ENCODE data around the gene ZNF143.

The ZNF143 gene

GRCh38 chr11:9506489-9507276 lies 45.9 kb downstream of the ZNF143 start:
- Histone ChIP-seq H3F3A (ENCODE audit: control insufficient read depth, insufficient read depth) (peaks cover 3% of the 10 kb centered on the region), H3K4me2 (ENCODE audit: low read length) (no peak overlapping the region), H3K4me3 (ENCODE audit: low read length) (no peak overlapping the region), H3K9me3 (ENCODE audit: control insufficient read depth, insufficient read depth, low read length) (no peaks in the 10 kb centered on the region), H3K79me2 (ENCODE audit: control insufficient read depth, low read length) (no peaks in the 10 kb centered on the region), H3K27ac (ENCODE audit: low read depth, low read length) (no peak overlapping the region), H3K9me2 (replicated peaks; ENCODE audit: control insufficient read depth, low read length) (no peaks in the 10 kb centered on the region), H3K4me1 (ENCODE audit: control insufficient read depth, low read length) (peaks cover 12% of the 10 kb centered on the region), H3K27me3 (ENCODE audit: control insufficient read depth, low read length) (no peaks in the 10 kb centered on the region), H3K36me3 (ENCODE audit: control insufficient read depth, low read length) (peaks cover 29% of the 10 kb centered on the region), H4K20me1 (ENCODE audit: control insufficient read depth, insufficient read depth, low read depth, low read length) (no peaks in the 10 kb centered on the region)
- TF ChIP-seq CTCF (IDR thresholded peaks at IDR 0.05; ENCODE audit: low read depth, low read length, poor library complexity, severe bottlenecking) (peak; percentile 96), EZH2phosphoT487 (IDR thresholded peaks at IDR 0.05; ENCODE audit: borderline replicate concordance, low read length) (no peak)

- H3K27ac ChIP-seq (ENCODE audit: low read depth, low read length): no peak overlapping the region
- no peak overlapping the region for H3K4me3 ChIP-seq (ENCODE audit: low read length)
- H4K20me1 ChIP-seq (ENCODE audit: control insufficient read depth, insufficient read depth, low read depth, low read length): no peaks in the 10 kb centered on the region
- no peaks in the 10 kb centered on the region for H3K9me3 ChIP-seq (ENCODE audit: control insufficient read depth, insufficient read depth, low read length)
- peaks cover 31% of the 10 kb centered on the region for H3K36me3 ChIP-seq (ENCODE audit: control insufficient read depth, low read length)
- no peak overlapping the region for H3K4me2 ChIP-seq (ENCODE audit: low read length)
- H3K9me2 ChIP-seq (replicated peaks; ENCODE audit: control insufficient read depth, low read length): no peaks in the 10 kb centered on the region
- H3F3A ChIP-seq (ENCODE audit: control insufficient read depth, insufficient read depth): peaks cover 3% of the 10 kb centered on the region
- H3K4me1 ChIP-seq (ENCODE audit: control insufficient read depth, low read length): peaks cover 12% of the 10 kb centered on the region
- TF ChIP-seq EZH2phosphoT487 (IDR thresholded peaks at IDR 0.05; ENCODE audit: borderline replicate concordance, low read length) (no peak), CTCF (IDR thresholded peaks at IDR 0.05; ENCODE audit: low read depth, low read length, poor library complexity, severe bottlenecking) (no peak)
- H3K27me3 ChIP-seq (ENCODE audit: control insufficient read depth, low read length): no peaks in the 10 kb centered on the region
- no peaks in the 10 kb centered on the region for H3K79me2 ChIP-seq (ENCODE audit: control insufficient read depth, low read length)
Observed at GRCh38 chr11:9507277-9507580, 46.4 kb downstream of the ZNF143 start.

- peaks cover 12% of the 10 kb centered on the region for H3K4me1 ChIP-seq (ENCODE audit: control insufficient read depth, low read length)
- no peak overlapping the region for H3K27ac ChIP-seq (ENCODE audit: low read depth, low read length)
- H3K4me3 ChIP-seq (ENCODE audit: low read length): no peak overlapping the region
- peaks cover 45% of the 10 kb centered on the region for H3K36me3 ChIP-seq (ENCODE audit: control insufficient read depth, low read length)
- H3K9me3 ChIP-seq (ENCODE audit: control insufficient read depth, insufficient read depth, low read length): no peaks in the 10 kb centered on the region
- H3K27me3 ChIP-seq (ENCODE audit: control insufficient read depth, low read length): no peaks in the 10 kb centered on the region
- H3K9me2 ChIP-seq (replicated peaks; ENCODE audit: control insufficient read depth, low read length): no peaks in the 10 kb centered on the region
- H3F3A ChIP-seq (ENCODE audit: control insufficient read depth, insufficient read depth): peaks cover 3% of the 10 kb centered on the region
- H3K79me2 ChIP-seq (ENCODE audit: control insufficient read depth, low read length): no peaks in the 10 kb centered on the region
- H3K4me2 ChIP-seq (ENCODE audit: low read length): no peak overlapping the region
- TF ChIP-seq CTCF (IDR thresholded peaks at IDR 0.05; ENCODE audit: low read depth, low read length, poor library complexity, severe bottlenecking) (no peak), EZH2phosphoT487 (IDR thresholded peaks at IDR 0.05; ENCODE audit: borderline replicate concordance, low read length) (no peak)
- H4K20me1 ChIP-seq (ENCODE audit: control insufficient read depth, insufficient read depth, low read depth, low read length): no peaks in the 10 kb centered on the region
Observed at GRCh38 chr11:9509041-9509440, 48.2 kb downstream of the ZNF143 start.

All from DOHH2 (cell line).